Activated B cell treated with CpG ODN at 0.5 μM for 24 hours (primary cell): ENCODE results near the gene TRAPPC2L. TPM values are rescaled to one million over a fixed set of nuclear protein-coding genes. Genes with fewer than 3 reads are reported as not detected.

Experiments used
- ATAC-seq: fragments of 200-7000 bp; cut with Tn5 transposase; one replicate; pipeline ENCODE4 v1.10.0; 2021; ENCODE audit warnings: low read depth, mild to moderate bottlenecking, moderate library complexity
- CTCF ChIA-PET: fragments of 350-600 bp; sonication (Branson Sonifier 250); formaldehyde crosslinking; loops from one replicate; lab custom pipeline; 2021; ENCODE audit warnings: antibody characterized with exemption; lab: Charles Lee
- POLR2A ChIA-PET: fragments of 350-600 bp; sonication (Branson Sonifier 250); formaldehyde crosslinking; loops from one replicate; lab custom pipeline; 2021; ENCODE audit warnings: antibody characterized with exemption; lab: Charles Lee
- DNase-seq: peaks from one replicate; pipeline ENCODE4 v3.0.0; 2022
- H3K27ac Mint-ChIP-seq: one replicate; pipeline ENCODE4 v1.8.0; 2020; ENCODE audit warnings: mixed read lengths
- H3K27me3 Mint-ChIP-seq: one replicate; pipeline ENCODE4 v1.8.0; 2021; ENCODE audit warnings: mixed read lengths
- H3K36me3 Mint-ChIP-seq: one replicate; pipeline ENCODE4 v1.8.0; 2021; ENCODE audit warnings: low read depth, mixed read lengths
- H3K4me1 Mint-ChIP-seq: one replicate; pipeline ENCODE4 v1.8.0; 2021; ENCODE audit warnings: mixed read lengths
- H3K4me3 Mint-ChIP-seq: one replicate; pipeline ENCODE4 v1.8.0; 2020; ENCODE audit warnings: mild to moderate bottlenecking, mixed read lengths
- H3K9me3 Mint-ChIP-seq: one replicate; pipeline ENCODE4 v1.8.0; 2020; ENCODE audit warnings: mixed read lengths
- CTCF ChIP-seq: fragments of 200-600 bp; IDR thresholded peaks from one replicate; pipeline ENCODE4 v1.8.0; 2022; ENCODE audit warnings: antibody characterized with exemption, mild to moderate bottlenecking
- intact Hi-C: fragments of 100-400 bp; cut with micrococcal nuclease; formaldehyde crosslinking; loops from one replicate; pipeline ENCODE4 v1.15.1; 2024
- total RNA-seq: library from RNA; stranded (reverse); gene quantifications from 2 replicates; pipeline ENCODE4 v1.2.3, GENCODE V29; 2022

Gene TRAPPC2L
- total RNA-seq, 1 donor from 2014 or later = 38.7 TPM

- POLR2A ChIA-PET = no interaction called here
- no peak overlapping the region for H3K4me3 Mint-ChIP-seq
- CTCF ChIA-PET = no interaction called here
- intact Hi-C loops = no loop called here
- H3K27ac Mint-ChIP-seq = no peak overlapping the region
- no peaks in the 10 kb centered on the region for H3K36me3 Mint-ChIP-seq
- H3K4me1 Mint-ChIP-seq = peaks cover 14% of the 10 kb centered on the region
- H3K27me3 Mint-ChIP-seq = peaks cover 16% of the 10 kb centered on the region
- ATAC-seq = no peak
- no peak for DNase-seq
- no peak for TF ChIP-seq CTCF
- no peaks in the 10 kb centered on the region for H3K9me3 Mint-ChIP-seq
These were observed 10.8 kb downstream of the TRAPPC2L start for GRCh38 chr16:88867581-88868246.

GRCh38 chr16:88868974-88869672, 12.2 kb downstream of the TRAPPC2L start:
- POLR2A ChIA-PET = no interaction called here
- DNase-seq = no peak
- CTCF ChIA-PET = no interaction called here

GRCh38 chr16:88869673-88869980, 12.7 kb downstream of the TRAPPC2L start:
- peaks cover 14% of the 10 kb centered on the region for H3K4me1 Mint-ChIP-seq
- no peak for TF ChIP-seq CTCF
- CTCF ChIA-PET = no interaction called here
- no peak overlapping the region for H3K4me3 Mint-ChIP-seq
- intact Hi-C loops = no loop called here
- ATAC-seq = no peak
- POLR2A ChIA-PET = no interaction called here
- H3K27ac Mint-ChIP-seq = no peak overlapping the region
- peaks cover 4% of the 10 kb centered on the region for H3K36me3 Mint-ChIP-seq
- DNase-seq = no peak
- no peaks in the 10 kb centered on the region for H3K9me3 Mint-ChIP-seq
- H3K27me3 Mint-ChIP-seq = peaks cover 16% of the 10 kb centered on the region

More at GRCh38 chr16:88868974-88869672, 12.2 kb downstream of the TRAPPC2L start:
- H3K9me3 Mint-ChIP-seq = no peaks in the 10 kb centered on the region
- intact Hi-C loops = no loop called here
- peaks cover 1% of the 10 kb centered on the region for H3K36me3 Mint-ChIP-seq
- no peak for ATAC-seq
- no peak for TF ChIP-seq CTCF
- H3K27me3 Mint-ChIP-seq = peaks cover 16% of the 10 kb centered on the region
- no peak overlapping the region for H3K4me3 Mint-ChIP-seq
- H3K4me1 Mint-ChIP-seq = peaks cover 14% of the 10 kb centered on the region
- H3K27ac Mint-ChIP-seq = no peak overlapping the region

GRCh38 chr16:88870608-88871348, 13.9 kb downstream of the TRAPPC2L start:
- H3K27ac Mint-ChIP-seq = no peak overlapping the region
- POLR2A ChIA-PET = interaction anchor here (0.7 kb wide), 1 partner anchor 16 kb away, joined by 6 read pairs; no protein-coding TSS in a partner anchor
- CTCF ChIA-PET = no interaction called here
- peaks cover 14% of the 10 kb centered on the region for H3K4me1 Mint-ChIP-seq
- H3K36me3 Mint-ChIP-seq = peaks cover 15% of the 10 kb centered on the region
- H3K9me3 Mint-ChIP-seq = no peaks in the 10 kb centered on the region
- no peak for TF ChIP-seq CTCF
- no peak for DNase-seq
- peaks cover 16% of the 10 kb centered on the region for H3K27me3 Mint-ChIP-seq
- peak overlapping the region; percentile 52 for H3K4me3 Mint-ChIP-seq
- ATAC-seq = peak; percentile 72
- intact Hi-C loops = no loop called here

GRCh38 chr16:88871349-88871702, 14.4 kb downstream of the TRAPPC2L start:
- DNase-seq = no peak
- intact Hi-C loops = no loop called here
- TF ChIP-seq CTCF = no peak
- no peaks in the 10 kb centered on the region for H3K9me3 Mint-ChIP-seq
- peak overlapping the region; percentile 42 for H3K4me3 Mint-ChIP-seq
- peaks cover 20% of the 10 kb centered on the region for H3K36me3 Mint-ChIP-seq
- no peak overlapping the region for H3K27ac Mint-ChIP-seq
- CTCF ChIA-PET = no interaction called here
- peaks cover 16% of the 10 kb centered on the region for H3K27me3 Mint-ChIP-seq
- POLR2A ChIA-PET = interaction anchor here (0.9 kb wide), 1 partner anchor 300 kb away, joined by 4 read pairs; no protein-coding TSS in a partner anchor
- peaks cover 14% of the 10 kb centered on the region for H3K4me1 Mint-ChIP-seq
- no peak for ATAC-seq
